Midbrain (tissue), 1 donor: Measurements from ENCODE around the gene EIF2AK2.

Experiments
- DNase-seq: peaks from one replicate; lab custom pipeline; 2025; lab: John Stamatoyannopoulos, UW

The EIF2AK2 gene

DNA sequence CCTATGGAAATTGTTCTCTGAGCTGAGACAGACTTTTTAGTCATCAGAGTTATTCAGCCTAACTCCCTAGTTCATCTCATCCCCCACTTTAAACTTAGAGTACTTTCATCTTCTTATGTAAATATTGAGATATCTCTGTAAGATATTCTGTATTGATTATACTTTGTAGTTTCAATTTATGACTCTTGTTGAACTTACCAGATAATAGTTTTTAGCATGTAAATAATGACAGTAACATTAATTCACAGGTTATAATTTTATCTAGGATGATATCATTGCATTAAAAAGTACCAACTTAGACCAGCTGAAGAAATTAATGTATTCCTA is 14.8 kb upstream of the EIF2AK2 start:
- DNase-seq: no peak

DNA sequence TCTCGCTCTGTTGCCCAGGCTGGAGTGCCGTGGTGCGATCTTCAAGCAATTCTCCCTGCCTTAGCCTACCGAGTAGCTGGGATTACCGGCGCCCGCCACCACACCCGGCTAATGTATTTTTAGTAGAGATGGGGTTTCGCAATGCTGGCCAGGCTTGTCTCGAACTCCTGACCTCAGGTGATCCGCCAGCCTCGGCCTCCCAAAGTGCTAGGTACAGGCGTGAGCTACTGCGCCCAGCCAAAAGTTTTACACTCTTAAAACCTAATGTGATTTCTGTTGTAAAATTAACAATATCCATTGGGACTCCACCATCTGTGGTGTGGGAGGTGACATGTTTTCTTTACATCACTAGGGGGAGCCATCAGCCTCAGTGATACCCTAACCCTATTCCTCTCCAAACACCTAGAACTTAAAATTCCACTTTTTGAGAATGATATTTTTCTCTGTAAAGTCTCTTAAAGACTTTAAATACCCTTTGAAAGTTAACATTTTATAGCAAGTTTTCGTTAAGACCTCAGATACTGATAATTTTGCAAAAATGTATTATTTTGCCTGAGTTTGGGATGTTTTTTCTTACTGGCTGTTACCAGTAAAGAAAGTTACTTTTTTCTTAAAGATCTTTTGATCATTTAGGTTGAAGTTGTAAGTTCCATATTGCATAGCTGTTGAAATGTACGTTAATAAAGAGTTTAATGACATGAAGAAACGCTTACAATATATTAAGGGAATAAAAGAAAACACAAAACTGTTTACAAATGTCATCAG is 11.6 kb upstream of the EIF2AK2 start:
- DNase-seq: no peak

DNA sequence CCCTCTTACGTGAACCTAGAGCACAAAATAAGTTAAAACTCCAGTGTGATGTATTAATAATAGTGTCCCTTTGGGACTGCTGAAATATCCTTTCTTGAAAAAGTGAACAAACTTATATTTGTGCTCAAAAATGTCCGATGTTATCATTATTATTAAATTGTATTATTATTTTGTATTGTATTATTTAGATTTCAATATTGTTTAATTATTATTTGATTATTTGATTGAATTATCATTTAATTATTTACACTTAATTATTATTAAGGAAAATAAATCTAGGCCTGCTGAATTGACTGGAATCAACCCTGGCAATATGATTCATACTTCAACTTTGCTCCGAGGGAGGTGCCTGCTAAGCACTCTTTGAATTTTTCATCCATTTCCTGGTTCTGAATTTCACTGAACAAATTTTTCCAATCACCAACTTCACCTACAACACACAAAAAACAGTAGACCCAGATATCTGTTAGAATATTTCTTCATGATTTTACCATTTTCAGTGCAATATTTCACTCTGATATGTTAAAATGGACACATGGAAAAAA is 10.9 kb upstream of the EIF2AK2 start:
- no peak for DNase-seq

DNA sequence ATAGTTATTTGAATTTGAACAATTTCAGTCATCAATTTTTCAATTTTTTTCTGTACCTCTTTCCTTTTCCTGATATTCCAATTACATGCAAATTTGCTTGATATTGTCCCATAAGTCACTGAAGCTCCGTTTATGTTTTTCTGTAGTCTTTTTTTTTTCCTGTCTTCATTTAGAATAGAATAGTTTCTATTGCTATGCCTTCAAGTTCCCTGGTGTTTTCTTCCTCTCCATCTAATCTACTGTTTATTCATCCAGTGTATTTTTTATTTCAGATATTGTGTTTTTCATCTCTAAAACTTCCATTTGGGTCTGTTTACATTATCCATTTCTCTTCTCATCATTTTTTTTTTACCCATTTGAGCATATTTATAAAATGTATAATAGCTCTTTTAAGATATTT is 8.0 kb upstream of the EIF2AK2 start:
- no peak for DNase-seq

DNA sequence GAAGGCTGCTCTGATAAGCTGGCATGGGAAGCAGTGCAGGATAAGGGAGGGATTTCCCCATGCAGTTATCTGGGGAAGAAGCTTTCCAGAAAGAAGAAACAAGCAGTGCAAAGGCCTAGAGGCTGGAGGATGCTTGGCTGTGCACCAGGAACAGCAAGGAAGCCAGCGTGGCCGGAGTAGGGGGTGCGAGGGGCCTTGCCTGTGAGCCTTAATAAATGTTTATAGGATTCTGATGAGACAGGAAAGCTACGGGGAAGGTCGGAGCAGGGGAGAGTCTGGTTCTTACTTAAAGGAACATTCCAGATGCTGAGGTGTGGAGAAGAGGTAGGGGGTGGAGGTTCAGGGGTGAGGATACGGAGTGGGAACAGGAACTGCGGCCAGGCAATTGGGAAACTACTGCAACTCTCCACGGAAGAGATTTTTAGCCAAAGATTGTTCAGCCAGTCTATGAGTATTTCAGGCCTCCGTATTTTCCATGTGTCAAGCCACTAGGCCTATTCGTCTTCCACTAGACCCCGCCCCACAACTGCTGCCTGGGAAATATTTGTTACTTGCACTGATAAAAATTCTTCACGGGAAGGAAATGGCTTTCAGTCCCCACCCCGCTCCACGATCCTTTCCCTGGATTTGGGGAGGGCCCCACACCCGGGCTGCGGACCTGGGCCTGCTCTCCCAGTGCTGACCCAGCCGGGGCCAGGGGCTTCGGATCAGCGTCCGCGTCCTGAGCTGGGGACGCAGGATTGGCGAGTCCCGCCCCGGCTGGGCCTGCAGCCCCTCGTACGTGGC is 516 bp downstream of the EIF2AK2 start:
- peak; percentile 46 for DNase-seq

DNA sequence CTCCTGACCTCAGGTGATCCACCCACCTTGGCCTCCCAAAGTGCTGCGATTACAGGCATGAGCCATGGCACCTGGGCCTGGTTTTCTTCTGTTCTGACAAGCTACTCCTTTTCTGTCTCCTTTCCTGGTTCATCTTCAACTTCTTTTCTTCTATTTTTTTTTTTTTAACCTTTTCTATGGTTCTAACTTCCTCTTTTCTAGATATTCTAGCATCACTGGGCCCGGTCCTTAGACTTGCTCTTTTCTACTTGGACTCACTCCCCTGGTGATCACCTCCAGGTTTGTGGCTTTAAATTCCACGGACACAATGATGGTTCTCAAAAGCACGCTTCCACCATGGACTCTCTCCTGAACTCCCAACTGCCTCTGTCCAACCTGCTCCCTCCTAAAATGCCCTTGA is 2.0 kb downstream of the EIF2AK2 start:
- DNase-seq: no peak

DNA sequence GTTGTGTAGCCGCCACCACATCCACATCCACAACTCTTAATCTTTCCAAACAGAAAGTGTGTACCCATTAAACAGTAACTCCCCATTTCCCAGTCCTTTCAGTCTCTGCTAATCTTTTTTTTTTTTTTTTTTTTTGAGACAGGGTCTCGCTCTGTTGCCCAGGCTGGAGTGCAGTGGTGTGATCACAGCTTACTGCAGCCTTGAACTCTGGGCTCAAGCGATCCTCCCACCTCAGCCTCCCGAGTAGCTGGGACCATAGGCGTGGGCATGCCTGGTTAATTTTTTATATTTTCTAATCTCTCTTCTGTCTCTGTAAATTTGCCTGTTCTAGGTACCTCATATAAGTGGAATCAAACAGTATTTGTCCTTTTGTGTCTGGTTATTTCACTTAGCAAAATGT is 3.6 kb downstream of the EIF2AK2 start:
- no peak for DNase-seq

DNA sequence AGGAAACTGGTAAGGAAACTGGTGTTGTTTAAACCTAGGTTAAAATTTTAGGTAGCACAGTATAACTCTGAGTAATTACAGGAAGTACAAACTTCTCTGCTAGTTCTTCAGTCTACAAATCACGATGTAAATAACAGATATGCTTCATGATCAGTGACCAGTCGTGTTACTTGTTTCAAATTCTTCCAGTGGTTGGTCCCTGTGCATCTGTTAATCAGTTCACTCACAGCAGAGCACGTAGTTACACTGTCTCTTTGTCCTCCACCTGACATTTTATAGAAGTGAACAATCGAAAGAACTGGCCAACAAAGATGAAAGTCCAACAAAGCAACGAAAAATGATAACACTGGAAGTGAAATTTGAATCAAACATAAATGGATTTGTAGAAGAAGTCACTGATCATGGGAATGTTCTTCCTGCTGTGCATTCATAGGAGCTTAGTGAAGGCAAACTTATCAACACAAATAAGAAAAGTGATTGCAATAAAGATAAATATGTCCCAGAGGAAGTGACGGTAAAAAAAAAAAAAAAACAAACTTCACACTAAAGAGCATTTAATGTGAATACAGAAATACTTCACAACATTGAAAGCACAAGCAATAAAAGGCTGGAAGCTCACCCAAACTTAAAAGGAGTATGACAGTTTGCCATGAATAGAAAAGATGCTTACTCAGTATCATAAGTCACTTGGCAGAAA is 7.0 kb downstream of the EIF2AK2 start:
- DNase-seq: no peak

DNA sequence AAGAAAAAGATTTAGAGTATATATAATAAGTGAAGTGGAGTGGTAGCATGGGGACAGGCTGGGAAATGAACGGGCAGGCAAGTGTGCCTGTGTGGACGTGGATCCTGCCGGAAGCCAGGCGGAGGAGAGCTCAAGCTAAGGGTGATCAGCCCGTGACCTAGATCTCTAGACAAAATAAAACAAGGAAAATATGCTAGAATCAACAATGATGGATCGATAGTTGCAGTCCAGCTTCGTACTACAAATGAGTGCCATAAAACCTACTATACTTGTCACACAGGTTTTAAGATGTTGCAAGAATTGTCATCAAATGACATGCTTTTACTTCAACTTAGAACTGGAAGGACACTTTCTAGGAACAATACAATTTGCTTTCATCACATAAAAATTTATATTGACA is 8.5 kb downstream of the EIF2AK2 start:
- no peak for DNase-seq

DNA sequence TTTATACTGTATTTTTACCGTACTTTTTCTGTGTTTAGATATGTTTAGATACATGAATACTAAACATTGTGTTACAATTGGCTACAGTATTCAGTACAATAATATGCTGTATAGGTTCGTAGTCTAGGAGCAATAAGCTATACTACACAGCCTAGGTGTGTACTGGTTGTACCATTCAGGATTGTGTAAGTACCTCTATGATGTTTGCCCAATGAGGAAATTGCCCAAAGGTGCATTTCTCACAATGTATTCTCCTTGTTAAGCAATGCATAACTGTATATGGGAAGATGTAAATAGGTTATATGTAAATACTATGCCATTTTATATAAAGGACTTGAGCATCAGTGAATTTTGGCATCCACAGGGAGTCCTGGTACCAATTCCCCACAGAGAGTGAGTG is 10.7 kb downstream of the EIF2AK2 start:
- DNase-seq: no peak

DNA sequence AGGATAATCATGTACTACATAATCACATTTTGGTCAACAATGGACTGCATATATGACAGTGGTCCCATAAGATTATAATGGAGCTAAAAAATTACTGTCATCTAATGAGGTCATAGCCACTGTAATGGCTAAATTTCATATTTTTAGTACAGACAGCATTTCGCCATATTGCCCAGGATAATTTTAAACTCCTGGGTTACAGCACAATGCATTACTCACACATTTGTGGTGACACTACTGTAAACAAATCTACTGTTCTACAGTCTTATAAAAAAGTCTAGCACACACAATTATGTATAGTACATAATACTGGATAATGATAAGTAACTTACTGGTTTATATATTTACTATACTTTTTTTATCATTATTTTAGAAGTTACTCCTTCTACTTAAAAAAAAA is 12.8 kb downstream of the EIF2AK2 start:
- DNase-seq: no peak

DNA sequence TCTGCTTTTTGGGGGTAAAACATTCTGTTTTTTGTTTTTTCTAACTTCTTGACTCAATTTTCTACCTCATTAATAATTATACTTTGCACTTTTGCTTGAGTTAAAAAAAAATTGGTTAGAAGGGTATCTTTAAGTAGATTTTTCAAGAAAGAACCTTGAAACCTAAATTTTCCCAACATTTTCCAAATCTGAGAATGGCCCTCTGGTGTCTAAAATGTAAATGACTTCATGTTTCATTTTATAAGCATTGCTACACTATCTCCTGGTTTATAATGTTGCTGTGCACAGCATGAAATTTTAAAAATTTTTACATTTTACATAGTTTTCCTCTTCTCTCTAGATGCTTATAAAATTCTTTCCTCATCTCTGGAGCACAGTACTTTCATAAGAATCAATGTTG is 14.2 kb downstream of the EIF2AK2 start:
- DNase-seq: no peak

DNA sequence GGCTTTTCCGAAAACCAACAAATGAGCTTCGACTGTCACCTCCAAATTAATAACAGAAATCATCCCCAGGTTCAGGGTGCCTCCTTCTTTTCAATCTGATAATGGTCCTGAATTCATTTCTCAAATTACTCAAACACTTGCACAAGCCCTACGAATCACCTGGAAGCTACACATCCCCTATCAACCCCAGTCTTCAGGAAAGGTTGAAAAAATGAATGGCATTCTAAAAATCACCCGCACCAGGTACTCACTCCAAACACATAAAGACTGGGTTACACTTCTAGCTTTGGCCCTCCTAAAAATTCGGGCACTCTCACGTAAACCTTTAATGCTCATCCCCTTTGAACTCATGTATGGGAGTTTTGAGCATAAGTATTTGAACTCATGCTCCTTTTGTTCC is 23.9 kb downstream of the EIF2AK2 start:
- DNase-seq: no peak

DNA sequence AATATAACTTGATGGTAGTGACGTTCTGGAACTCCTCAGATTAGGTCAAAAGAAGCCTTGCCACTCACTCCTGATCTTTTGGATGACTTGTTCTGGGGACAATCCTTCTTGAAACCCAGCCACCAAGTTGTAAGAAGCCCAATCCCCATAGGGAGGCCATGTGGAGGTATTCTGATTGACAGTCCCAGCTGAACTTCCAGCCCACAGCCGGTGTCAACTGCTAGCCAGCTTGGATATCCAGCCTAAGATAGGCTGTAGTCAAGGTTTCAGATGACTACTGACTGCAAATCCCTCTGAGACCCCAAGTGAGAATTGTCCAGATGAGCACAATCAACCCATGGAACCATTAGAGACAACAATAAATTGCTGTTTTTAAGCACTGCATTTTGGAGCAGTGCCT is 31.4 kb downstream of the EIF2AK2 start:
- no peak for DNase-seq

DNA sequence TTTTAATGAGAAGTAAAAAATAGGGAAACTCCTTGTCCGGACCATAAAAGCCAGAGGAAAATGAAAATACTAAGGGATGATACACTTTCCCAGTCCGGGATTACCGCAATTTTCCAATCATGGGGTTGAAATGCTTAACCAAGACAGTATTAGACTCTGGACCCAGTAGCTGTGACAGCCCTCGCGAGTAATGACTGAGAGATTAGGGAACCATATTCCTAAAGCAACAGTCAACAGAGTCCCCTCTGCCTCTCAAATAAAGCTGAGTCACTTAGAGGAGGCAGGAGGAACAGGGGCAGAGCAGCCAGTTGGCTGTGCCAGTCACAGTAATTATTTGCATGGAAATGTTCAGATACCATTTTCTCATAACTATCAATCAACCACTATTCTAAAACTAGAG is 37.6 kb downstream of the EIF2AK2 start:
- no peak for DNase-seq

DNA sequence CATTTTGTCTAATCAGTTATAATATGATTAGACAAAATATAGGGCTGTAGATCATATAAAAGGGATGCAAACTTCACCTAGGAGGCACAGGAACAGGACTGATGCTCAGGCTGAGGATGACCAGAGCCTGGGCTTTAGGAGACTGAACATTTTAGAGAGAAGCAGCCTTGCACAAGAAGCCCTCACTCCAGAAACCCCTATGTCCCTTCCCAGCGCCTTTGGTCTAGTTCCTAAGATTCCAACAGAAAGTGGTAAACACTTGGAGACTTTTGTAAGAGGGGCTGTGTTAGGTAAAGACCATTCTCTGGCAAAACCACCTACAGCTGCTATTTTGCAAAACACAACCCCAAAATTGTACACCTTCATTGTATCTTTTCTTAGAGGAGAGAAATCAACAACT is 39.2 kb downstream of the EIF2AK2 start:
- DNase-seq: no peak

DNA sequence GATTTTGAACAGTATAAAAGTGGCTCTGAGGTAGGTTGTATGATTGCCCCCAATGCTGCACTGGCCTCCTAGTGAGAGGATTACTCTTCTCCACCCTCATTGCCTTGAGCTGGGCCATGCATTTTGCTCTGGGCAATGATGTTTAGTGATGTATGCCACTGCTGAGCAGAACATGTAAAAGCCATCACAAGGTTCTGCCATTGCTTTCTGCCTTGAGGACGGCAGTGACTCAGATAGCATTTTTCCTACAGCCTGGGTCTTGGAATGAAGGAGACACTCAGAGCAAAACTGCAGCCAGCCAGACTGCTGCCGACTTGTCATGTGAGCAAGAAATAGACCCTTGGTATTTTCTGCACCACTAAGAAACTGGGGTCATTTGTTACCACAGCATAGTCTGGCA is 44.8 kb downstream of the EIF2AK2 start:
- no peak for DNase-seq

DNA sequence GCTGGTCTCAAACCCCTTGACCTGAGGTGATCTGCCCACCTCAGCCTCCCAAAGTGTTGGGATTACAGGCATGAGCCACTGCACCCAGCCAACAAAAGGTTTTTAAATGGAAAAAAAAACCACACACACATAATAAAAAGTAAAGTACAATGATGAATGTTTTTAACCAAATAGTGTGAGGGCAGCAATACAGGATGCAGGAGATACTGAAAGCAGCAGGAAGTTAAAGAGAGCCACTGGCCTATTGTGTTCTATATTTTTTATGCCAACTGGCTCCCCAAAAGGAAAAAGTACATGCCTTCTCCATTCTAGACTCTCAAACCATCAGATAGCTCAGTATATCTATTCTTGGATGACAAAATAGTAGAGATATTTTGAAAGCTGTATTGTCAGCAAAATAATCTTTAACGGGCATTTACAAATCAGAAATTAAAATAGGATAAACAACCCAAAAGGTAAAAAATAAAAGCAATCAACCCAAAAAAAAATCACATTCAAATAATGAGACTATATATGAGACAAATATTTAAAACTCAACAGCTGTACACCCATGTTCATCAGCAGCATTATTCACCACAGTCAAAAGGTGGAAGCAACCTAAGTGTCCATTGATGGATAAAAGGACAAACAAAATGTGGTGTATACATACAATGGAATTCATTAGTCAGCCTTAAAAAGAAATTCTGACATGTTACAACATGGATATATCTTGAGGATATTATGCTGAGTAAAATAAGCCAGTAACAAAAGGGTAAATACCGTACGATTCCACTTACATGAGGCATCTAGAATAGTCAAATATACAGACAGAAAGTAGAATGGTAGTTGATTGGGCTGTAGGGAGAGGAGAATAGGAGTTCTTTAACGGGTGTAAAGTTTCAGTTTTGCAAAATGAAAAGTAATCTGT is 46.2 kb downstream of the EIF2AK2 start:
- DNase-seq: no peak

DNA sequence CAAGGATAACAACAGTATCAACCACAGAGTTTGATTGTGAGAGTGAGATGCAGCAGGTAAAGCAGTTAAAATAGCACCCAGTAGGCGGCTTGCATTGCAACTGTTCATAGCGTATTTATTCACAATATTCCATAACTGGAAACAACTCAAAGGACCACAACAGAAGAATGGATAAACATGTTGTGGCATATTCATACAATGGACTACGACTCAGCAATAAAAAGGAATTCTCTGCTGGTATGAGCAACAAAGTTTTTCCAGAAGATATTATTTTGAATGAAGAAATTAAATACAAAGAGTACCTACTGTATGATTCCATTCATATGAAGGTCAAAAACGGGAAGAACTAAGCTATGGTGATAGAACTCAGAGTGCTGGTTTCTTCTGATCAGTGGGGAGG is 47.3 kb downstream of the EIF2AK2 start:
- DNase-seq: no peak

DNA sequence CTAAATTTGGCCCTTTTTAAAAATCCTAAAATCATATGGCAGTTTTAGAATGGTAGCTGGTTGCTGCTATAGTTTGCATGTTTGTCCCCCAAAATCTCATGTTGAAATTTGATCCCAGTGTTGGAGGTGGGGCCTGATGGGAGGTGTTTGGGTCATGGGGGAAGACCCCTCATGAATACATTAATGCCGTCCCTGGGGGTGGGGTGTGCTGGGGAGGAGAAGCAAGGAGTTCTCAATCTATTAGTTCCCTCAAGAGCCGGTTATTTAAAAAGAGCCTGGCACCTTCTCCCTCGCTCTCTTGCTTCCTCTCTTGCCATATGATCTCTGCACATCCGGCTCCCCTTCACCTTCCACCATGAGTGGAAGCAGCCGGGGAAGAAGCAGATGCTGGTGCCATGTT is 51.6 kb downstream of the EIF2AK2 start:
- no peak for DNase-seq

DNA sequence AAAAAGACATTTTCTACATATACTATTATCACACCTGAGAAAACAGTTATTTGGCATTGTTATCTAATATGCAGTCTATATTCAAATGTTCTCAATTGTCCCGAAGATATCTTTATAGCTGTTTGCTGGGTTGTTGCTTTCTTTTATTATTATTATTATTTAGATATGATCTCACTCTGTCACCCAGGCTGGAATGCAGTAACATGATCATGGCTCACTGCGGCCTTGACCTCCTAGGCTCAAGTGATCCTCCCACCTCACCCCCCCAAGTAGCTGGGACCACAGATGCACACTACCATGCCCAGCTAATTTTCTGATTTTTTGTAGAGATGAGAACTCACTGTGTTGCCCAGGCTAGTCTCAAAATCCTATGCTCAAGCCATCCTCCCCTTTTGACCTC is 52.6 kb downstream of the EIF2AK2 start:
- DNase-seq: no peak

DNA sequence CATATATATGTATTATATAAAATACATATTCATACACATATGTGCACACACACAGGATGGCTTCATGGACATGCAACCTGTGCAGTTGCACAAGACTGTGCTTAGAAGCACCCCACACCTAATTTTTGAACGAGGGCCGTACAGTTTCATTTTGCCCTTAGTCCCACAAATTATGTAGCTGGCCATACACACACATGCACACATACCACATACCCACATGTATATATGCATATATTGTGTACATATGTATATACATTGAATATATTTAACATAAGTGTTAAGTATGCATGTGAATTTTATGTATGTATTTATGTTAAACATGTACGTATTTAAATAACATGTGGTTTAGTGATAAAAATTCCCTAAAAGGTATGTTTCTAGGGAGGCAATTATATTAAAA is 54.2 kb downstream of the EIF2AK2 start:
- DNase-seq: no peak
